KOPT-K1 (cell line): ENCODE measurements around the gene MED6.

Experiments
- H3K27ac ChIP-seq: fragments of 200-600 bp; sonication (generic); 2 replicates; pipeline ENCODE4 v1.5.1; 2016; ENCODE audit warnings: antibody characterized with exemption, mild to moderate bottlenecking, low read depth, low read length; ENCODE audit not compliant: poor library complexity, severe bottlenecking
- H3K36me3 ChIP-seq: fragments of 200-600 bp; sonication (generic); 2 replicates; pipeline ENCODE4 v1.5.1; 2017; ENCODE audit warnings: antibody characterized with exemption, mild to moderate bottlenecking, low read length, moderate library complexity; ENCODE audit not compliant: insufficient read depth
- H3K9me3 ChIP-seq: fragments of 200-600 bp; sonication (generic); 2 replicates; pipeline ENCODE4 v1.5.1; 2017; ENCODE audit warnings: antibody characterized with exemption, low read length, mild to moderate bottlenecking; ENCODE audit not compliant: insufficient read depth, poor library complexity, severe bottlenecking

MED6 gene

DNA sequence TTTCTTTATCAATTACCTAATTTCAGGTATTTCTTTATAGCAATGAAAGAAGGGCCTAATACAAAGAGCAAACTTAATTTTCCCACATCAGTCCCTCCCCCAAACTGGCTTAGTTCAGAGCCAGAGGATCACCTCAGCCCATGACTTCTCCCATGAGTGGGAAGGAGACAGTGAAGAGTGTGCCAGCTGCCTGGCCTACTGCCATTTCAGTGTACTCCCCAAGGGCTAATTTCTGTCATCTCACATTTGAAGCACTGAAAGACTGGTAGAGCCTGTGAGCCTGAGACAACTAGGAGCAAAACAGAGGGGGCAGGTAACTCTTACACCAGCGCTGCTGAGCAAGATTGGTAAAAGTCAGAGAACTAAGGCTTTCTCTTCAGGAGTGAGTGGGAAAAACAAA is 36.6 kb downstream of the MED6 start:
- peaks cover 60% of the 10 kb centered on the region for H3K36me3 ChIP-seq
- peaks cover 54% of the 10 kb centered on the region for H3K9me3 ChIP-seq
- no peak overlapping the region for H3K27ac ChIP-seq

DNA sequence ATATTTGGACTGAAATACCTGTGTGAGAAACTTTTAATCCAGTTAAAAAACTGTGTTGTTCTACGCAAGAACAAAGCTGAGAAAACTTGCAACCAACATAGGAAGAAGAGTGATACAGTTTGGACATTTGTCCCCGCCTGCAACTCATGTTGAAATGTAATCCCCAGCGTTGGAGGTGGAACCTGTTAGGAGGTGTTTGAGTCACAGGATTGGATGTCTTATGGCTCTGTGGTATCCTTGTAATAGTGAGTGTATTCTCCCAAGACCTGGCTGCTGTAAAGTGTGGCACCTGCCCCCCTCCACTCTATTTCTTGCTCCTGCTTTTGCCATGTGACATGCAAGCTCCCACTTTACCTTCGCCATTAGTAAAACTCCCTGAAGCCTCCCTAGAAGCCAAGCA is 37.0 kb downstream of the MED6 start:
- H3K36me3 ChIP-seq = peaks cover 57% of the 10 kb centered on the region
- H3K9me3 ChIP-seq = peaks cover 54% of the 10 kb centered on the region
- H3K27ac ChIP-seq = no peak overlapping the region

DNA sequence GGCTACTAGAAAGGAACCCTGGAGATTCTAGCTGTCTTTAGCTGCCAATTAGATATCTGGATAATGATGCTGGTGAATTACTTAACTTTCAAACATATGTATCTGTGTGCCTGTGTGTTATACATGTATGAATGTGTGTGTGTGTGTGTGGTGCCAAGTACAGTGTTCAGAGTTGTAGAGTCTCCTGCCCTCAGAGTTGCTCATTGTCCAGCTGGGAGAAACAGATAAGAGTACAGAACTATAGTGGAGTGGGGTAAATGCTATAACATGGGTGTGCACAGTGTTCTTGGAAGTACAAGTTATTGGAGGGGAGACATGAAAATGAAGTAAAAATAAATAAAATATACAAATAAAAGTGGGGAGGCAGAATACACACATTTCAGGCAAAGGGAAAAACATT is 42.1 kb downstream of the MED6 start:
- H3K36me3 ChIP-seq = peaks cover 19% of the 10 kb centered on the region
- peaks cover 29% of the 10 kb centered on the region for H3K9me3 ChIP-seq
- no peak overlapping the region for H3K27ac ChIP-seq

GRCh38 chr14:70555890-70556289 is 44.6 kb downstream of the MED6 start:
- H3K9me3 ChIP-seq = peaks cover 6% of the 10 kb centered on the region
- H3K36me3 ChIP-seq = no peaks in the 10 kb centered on the region
- H3K27ac ChIP-seq = no peak overlapping the region

GRCh38 chr14:70538087-70538486 is 62.4 kb downstream of the MED6 start:
- Histone ChIP-seq H3K27ac (peak overlapping the region; percentile 66), H3K36me3 (no peaks in the 10 kb centered on the region), H3K9me3 (peaks cover 10% of the 10 kb centered on the region)

DNA sequence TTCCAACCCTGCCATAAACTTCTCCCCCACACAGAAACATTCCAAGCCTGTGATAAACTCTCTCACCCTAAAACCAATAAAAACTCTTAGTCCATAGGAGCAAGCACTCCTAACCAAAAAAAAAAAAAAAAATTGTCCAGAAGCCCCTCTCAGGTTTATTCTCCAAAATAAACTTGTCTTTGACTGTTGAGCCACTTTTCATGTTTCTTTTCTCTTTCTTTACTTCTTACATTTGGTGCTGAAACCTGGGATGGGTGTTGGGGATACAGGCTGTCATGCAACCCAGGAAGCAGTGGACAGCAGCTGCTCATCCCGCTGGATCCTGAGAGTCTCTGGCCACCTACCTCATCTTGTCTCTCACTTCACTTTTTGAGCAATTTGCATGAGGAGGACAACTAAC is 63.6 kb downstream of the MED6 start:
- peaks cover 14% of the 10 kb centered on the region for H3K9me3 ChIP-seq
- H3K36me3 ChIP-seq = no peaks in the 10 kb centered on the region
- no peak overlapping the region for H3K27ac ChIP-seq

DNA sequence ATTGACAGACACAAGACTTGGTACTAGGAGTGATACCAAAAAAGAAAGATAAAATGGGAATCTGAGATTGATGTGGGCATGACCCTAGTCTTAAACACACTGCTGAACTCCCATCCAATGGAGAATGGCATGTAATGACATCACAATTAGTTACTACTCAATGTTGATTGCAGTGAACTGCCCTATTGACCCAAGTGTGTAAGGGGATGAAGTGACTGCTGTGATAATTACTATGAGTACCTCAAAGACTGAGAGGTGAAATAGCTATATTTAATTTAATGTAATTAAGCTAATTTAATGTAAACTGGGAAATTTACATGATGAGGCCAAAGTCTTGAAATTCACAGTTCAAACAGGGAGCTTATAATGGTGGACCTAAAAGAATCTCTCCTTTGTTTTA is 65.6 kb downstream of the MED6 start, which contains the start of gene ADAM20:
Gene ADAM20, minus strand, starts transcription at position 101 of the 400 bp plus-strand sequence. CDS start 10,247 bp downstream, outside the sequence.
- peaks cover 8% of the 10 kb centered on the region for H3K9me3 ChIP-seq
- no peak within 1 kb of the TSS for H3K27ac ChIP-seq

More for the DNA sequence above, 65.6 kb downstream of the MED6 start, which contains the start of gene ADAM20:
- no peaks in the 10 kb centered on the region for H3K36me3 ChIP-seq
